Activated CD4-positive, alpha-beta T cell treated with anti-CD3 and anti-CD28 coated beads, Interleukin-2, amount 10 ng/mL, durations not matched to agents 24 days and 14 days (primary cell): ENCODE data around the gene BICC1. TPM values are rescaled to one million over a fixed set of nuclear protein-coding genes. Genes with fewer than 3 reads are reported as not detected.

Experiments
- DNase-seq: peaks from one replicate; pipeline ENCODE4 v3.0.0; 2022
- H3K27ac Mint-ChIP-seq: one replicate; pipeline ENCODE4 v1.8.0; 2022; ENCODE audit warnings: mild to moderate bottlenecking, mixed read lengths
- H3K27me3 Mint-ChIP-seq: one replicate; pipeline ENCODE4 v1.8.0; 2022; ENCODE audit warnings: mixed read lengths
- H3K36me3 Mint-ChIP-seq: one replicate; pipeline ENCODE4 v1.8.0; 2022; ENCODE audit warnings: low read depth, mild to moderate bottlenecking, mixed read lengths
- H3K4me1 Mint-ChIP-seq: one replicate; pipeline ENCODE4 v1.8.0; 2021; ENCODE audit warnings: mixed read lengths
- H3K4me3 Mint-ChIP-seq: one replicate; pipeline ENCODE4 v1.8.0; 2022; ENCODE audit warnings: mild to moderate bottlenecking, moderate library complexity, mixed read lengths
- H3K9me3 Mint-ChIP-seq: one replicate; pipeline ENCODE4 v1.8.0; 2021; ENCODE audit warnings: mixed read lengths
- intact Hi-C: fragments of 100-400 bp; cut with micrococcal nuclease; formaldehyde crosslinking; loops from one replicate; pipeline ENCODE4 v1.15.1; 2023
- total RNA-seq: library from RNA; stranded (reverse); gene quantifications from 2 replicates; pipeline ENCODE4 v1.2.3, GENCODE V29; 2022

Gene BICC1
- total RNA-seq, 1 donor from 2014 or later: not detected

DNA sequence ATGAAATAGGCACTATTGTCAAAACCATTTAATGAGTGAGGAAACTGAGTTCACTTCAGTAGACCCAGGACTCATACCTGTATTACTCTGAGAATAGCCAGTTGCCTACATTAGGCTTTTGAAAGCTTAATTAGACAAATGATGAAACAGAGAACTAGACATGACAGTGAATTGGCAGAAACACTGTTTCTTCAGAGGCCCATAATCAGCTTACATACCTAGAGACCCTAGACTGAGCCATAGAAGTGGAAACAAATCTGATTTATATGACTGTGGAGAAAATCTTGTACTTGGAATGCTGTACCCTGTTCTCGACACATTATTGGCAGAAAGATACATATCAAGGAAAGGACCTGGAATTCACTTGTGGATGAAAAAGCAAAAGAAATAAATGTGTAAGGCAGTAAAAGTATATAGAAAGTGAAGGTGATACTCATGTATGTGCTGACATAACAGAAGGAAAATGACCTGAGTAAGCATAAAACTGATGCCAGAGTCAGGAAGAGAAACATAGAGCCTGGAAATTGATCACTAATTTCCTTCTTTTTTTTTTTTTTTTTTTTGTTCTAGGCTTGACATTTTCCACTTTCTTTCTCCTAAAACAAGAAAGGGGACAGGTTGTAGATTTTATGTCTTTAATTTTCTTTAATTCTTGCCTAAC is 251.5 kb downstream of the BICC1 start:
- Mint-ChIP-seq H3K4me3 (no peak overlapping the region), H3K27ac (no peak overlapping the region), H3K27me3 (no peaks in the 10 kb centered on the region), H3K36me3 (no peaks in the 10 kb centered on the region), H3K9me3 (no peaks in the 10 kb centered on the region), H3K4me1 (no peaks in the 10 kb centered on the region)
- no peak for DNase-seq
- intact Hi-C loops: no loop called here

GRCh38 chr10:58765910-58766309 is 253.2 kb downstream of the BICC1 start:
- no peaks in the 10 kb centered on the region for H3K4me1 Mint-ChIP-seq
- intact Hi-C loops: no loop called here
- H3K27me3 Mint-ChIP-seq: no peaks in the 10 kb centered on the region
- no peaks in the 10 kb centered on the region for H3K9me3 Mint-ChIP-seq
- H3K4me3 Mint-ChIP-seq: no peak overlapping the region
- no peak overlapping the region for H3K27ac Mint-ChIP-seq
- no peak for DNase-seq
- H3K36me3 Mint-ChIP-seq: no peaks in the 10 kb centered on the region

GRCh38 chr10:58767652-58768051 is 255.0 kb downstream of the BICC1 start:
- Mint-ChIP-seq H3K36me3 (no peaks in the 10 kb centered on the region), H3K4me1 (no peaks in the 10 kb centered on the region), H3K4me3 (no peak overlapping the region), H3K9me3 (no peaks in the 10 kb centered on the region), H3K27me3 (no peaks in the 10 kb centered on the region), H3K27ac (no peak overlapping the region)
- intact Hi-C loops: no loop called here
- no peak for DNase-seq

DNA sequence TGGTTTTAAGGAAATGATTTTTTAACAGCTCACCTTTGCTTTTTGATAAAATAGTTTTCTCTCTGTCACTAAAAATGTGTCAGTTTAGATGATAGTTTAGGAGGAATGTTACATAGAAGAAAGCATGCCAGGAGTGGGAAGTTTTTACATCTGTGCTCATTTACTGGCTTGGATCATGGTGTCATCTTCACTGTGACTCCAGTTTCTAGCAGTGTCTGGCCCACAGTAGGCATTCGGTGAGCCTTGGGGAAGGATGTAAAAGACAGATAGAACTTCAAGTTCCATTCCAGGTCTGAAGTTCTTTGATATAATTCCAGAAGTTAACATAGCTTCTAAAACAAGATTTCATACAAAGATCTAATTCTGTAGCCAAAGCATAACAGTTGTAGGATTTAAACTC is 259.2 kb downstream of the BICC1 start:
- H3K4me3 Mint-ChIP-seq: no peak overlapping the region
- no peaks in the 10 kb centered on the region for H3K4me1 Mint-ChIP-seq
- no peak overlapping the region for H3K27ac Mint-ChIP-seq
- H3K9me3 Mint-ChIP-seq: no peaks in the 10 kb centered on the region
- no peaks in the 10 kb centered on the region for H3K27me3 Mint-ChIP-seq
- H3K36me3 Mint-ChIP-seq: no peaks in the 10 kb centered on the region
- no peak for DNase-seq
- intact Hi-C loops: no loop called here

DNA sequence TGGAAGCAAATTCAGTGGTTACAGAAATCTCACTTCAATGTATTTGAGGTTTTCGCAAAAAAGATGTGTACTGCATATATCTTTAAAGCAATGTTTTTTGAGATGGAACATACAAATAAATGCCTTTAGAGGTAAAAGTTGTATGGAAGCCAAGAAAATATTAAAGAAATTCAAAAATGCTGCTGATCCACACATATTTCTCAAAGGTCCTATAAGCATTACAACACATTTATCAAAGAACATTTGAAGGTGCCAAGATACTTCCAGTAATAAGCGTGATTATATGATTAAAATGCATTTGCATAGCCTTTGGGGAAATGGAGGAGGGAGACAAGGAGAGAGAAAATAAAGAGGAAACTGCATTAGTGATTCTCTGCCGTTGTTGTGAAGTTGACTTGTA is 260.1 kb downstream of the BICC1 start:
- intact Hi-C loops: no loop called here
- H3K9me3 Mint-ChIP-seq: no peaks in the 10 kb centered on the region
- no peaks in the 10 kb centered on the region for H3K4me1 Mint-ChIP-seq
- DNase-seq: no peak
- H3K36me3 Mint-ChIP-seq: no peaks in the 10 kb centered on the region
- no peak overlapping the region for H3K27ac Mint-ChIP-seq
- no peak overlapping the region for H3K4me3 Mint-ChIP-seq
- no peaks in the 10 kb centered on the region for H3K27me3 Mint-ChIP-seq

DNA sequence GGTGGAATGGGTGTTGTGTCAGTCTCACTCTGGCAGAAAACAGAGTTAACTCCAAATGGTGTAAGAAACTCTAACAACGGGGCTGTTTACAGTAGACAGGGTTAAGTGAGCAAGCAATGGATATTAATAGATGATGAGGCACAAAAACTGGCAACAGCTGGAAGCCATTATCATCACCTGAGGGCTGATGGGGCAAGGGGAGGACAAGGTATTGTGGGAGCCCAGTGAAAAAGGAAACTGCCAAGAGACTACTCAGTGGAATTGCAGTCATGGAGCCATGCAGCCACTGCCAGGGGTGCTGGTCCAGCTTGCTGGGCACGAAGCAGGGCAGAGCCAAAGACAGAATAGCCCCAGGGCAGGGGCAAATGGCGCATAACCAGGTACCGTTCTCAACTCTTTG is 260.7 kb downstream of the BICC1 start:
- no peaks in the 10 kb centered on the region for H3K27me3 Mint-ChIP-seq
- H3K27ac Mint-ChIP-seq: no peak overlapping the region
- no peak overlapping the region for H3K4me3 Mint-ChIP-seq
- no peaks in the 10 kb centered on the region for H3K4me1 Mint-ChIP-seq
- intact Hi-C loops: no loop called here
- no peak for DNase-seq
- no peaks in the 10 kb centered on the region for H3K36me3 Mint-ChIP-seq
- no peaks in the 10 kb centered on the region for H3K9me3 Mint-ChIP-seq

DNA sequence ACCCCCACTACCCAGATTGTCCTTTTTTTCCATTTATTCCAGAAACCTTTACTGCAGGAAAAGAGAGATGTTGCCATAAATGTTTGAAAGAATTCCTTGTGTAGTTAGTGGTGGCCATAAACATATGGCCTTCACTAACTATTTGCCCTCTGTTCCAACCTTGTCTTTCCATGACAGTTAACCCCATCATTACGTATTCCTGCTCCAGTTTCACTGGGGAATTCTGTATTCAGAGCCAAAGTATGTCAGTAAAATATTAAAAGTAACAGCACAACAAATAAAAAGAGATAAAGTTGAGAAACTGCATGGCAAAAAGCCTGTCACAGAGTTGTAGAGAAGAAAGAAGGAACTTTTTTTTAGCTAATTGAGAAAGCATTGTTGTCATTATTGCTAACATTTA is 261.3 kb downstream of the BICC1 start:
- intact Hi-C loops: no loop called here

GRCh38 chr10:58775960-58776567 is 263.4 kb downstream of the BICC1 start:
- no peaks in the 10 kb centered on the region for H3K4me1 Mint-ChIP-seq
- H3K9me3 Mint-ChIP-seq: no peaks in the 10 kb centered on the region
- H3K27ac Mint-ChIP-seq: no peak overlapping the region
- H3K36me3 Mint-ChIP-seq: no peaks in the 10 kb centered on the region
- no peaks in the 10 kb centered on the region for H3K27me3 Mint-ChIP-seq
- DNase-seq: no peak
- H3K4me3 Mint-ChIP-seq: no peak overlapping the region
- intact Hi-C loops: no loop called here

More for the DNA sequence above, 261.3 kb downstream of the BICC1 start:
- no peak overlapping the region for H3K4me3 Mint-ChIP-seq
- DNase-seq: no peak
- no peaks in the 10 kb centered on the region for H3K36me3 Mint-ChIP-seq
- H3K4me1 Mint-ChIP-seq: no peaks in the 10 kb centered on the region
- no peak overlapping the region for H3K27ac Mint-ChIP-seq
- H3K9me3 Mint-ChIP-seq: no peaks in the 10 kb centered on the region
- no peaks in the 10 kb centered on the region for H3K27me3 Mint-ChIP-seq

GRCh38 chr10:58776568-58777318 is 264.1 kb downstream of the BICC1 start:
- H3K27me3 Mint-ChIP-seq: no peaks in the 10 kb centered on the region
- no peak overlapping the region for H3K4me3 Mint-ChIP-seq
- DNase-seq: no peak
- no peak overlapping the region for H3K27ac Mint-ChIP-seq
- no peaks in the 10 kb centered on the region for H3K9me3 Mint-ChIP-seq
- no peaks in the 10 kb centered on the region for H3K36me3 Mint-ChIP-seq
- H3K4me1 Mint-ChIP-seq: no peaks in the 10 kb centered on the region
- intact Hi-C loops: no loop called here

- Mint-ChIP-seq H3K4me3 (no peak overlapping the region), H3K36me3 (no peaks in the 10 kb centered on the region), H3K9me3 (no peaks in the 10 kb centered on the region), H3K27me3 (no peaks in the 10 kb centered on the region), H3K4me1 (no peaks in the 10 kb centered on the region), H3K27ac (no peak overlapping the region)
- no peak for DNase-seq
- intact Hi-C loops: no loop called here
Measured at GRCh38 chr10:58778966-58779365, 266.3 kb downstream of the BICC1 start.

GRCh38 chr10:58779594-58779993 is 266.9 kb downstream of the BICC1 start:
- H3K9me3 Mint-ChIP-seq: no peaks in the 10 kb centered on the region
- no peak for DNase-seq
- H3K27ac Mint-ChIP-seq: no peak overlapping the region
- H3K36me3 Mint-ChIP-seq: no peaks in the 10 kb centered on the region
- intact Hi-C loops: no loop called here
- H3K4me1 Mint-ChIP-seq: no peaks in the 10 kb centered on the region
- H3K27me3 Mint-ChIP-seq: no peaks in the 10 kb centered on the region
- no peak overlapping the region for H3K4me3 Mint-ChIP-seq

- no peaks in the 10 kb centered on the region for H3K27me3 Mint-ChIP-seq
- intact Hi-C loops: loop anchor here (10.0 kb wide), 2 partner anchors 246 to 454 kb away; no protein-coding TSS in a partner anchor
- H3K4me3 Mint-ChIP-seq: no peak overlapping the region
- DNase-seq: no peak
- no peaks in the 10 kb centered on the region for H3K9me3 Mint-ChIP-seq
- no peaks in the 10 kb centered on the region for H3K36me3 Mint-ChIP-seq
- no peak overlapping the region for H3K27ac Mint-ChIP-seq
- no peaks in the 10 kb centered on the region for H3K4me1 Mint-ChIP-seq
Measured at GRCh38 chr10:58780476-58780875, 267.8 kb downstream of the BICC1 start.

DNA sequence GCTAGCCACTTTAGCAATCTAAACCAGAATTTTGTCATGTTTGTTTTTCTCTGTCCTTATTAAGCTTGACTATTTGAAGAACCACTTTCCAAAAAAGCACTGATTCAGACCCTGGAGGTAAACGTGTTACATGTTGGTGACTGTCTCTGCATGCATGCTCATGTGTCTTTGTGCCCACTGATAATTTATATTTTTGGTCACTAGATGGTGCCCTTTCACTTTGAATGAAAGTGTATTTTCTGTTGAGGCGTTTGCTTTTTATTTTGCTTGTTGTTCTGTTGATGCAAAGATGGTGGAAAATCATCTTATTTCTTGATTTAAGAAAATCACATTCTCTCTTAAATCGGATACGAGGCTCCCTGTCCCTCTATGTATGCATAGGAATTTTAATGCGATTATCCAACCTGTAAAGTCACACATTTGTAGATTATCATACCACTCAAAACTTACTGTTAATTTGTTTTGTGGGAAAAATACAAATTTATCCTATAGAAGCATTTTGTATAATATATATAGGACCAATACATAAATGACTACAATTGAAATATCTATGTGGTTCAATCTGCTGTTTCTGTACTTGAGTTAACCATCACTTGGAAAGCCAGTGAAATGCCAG is 269.3 kb downstream of the BICC1 start:
- peak; percentile 62 for DNase-seq
- intact Hi-C loops: loop anchor here (2.0 to 10.0 kb wide), 3 partner anchors 247 to 841 kb away; no protein-coding TSS in a partner anchor

More for the DNA sequence above, 269.3 kb downstream of the BICC1 start:
- H3K27ac Mint-ChIP-seq: no peak overlapping the region
- no peaks in the 10 kb centered on the region for H3K27me3 Mint-ChIP-seq
- no peaks in the 10 kb centered on the region for H3K4me1 Mint-ChIP-seq
- no peak overlapping the region for H3K4me3 Mint-ChIP-seq
- H3K9me3 Mint-ChIP-seq: no peaks in the 10 kb centered on the region
- no peaks in the 10 kb centered on the region for H3K36me3 Mint-ChIP-seq
